ENCODE results near the gene CCDC117. TPM values are rescaled to one million over a fixed set of nuclear protein-coding genes. Genes with fewer than 3 reads are reported as not detected.
A peak's percentile ranks its signal among the peaks of the same experiment; 100 is the strongest.

The CCDC117 gene
- total RNA-seq, 1 experiment from 2014 or later = 40.0 TPM

GRCh38 chr22:28759861-28760560 lies 12.5 kb upstream of the CCDC117 start:
- H4K5ac ChIP-seq (ENCODE audit: insufficient read length, low read depth, low read length) = peak overlapping the region; percentile 11

More at GRCh38 chr22:28759861-28760560, 12.5 kb upstream of the CCDC117 start:
- H3K56ac ChIP-seq (ENCODE audit: insufficient read length, low read depth, low read length) = no peak overlapping the region
- H3K79me1 ChIP-seq (ENCODE audit: insufficient read depth, low read depth, low read length, poor library complexity, severe bottlenecking) = no peaks in the 10 kb centered on the region
- peak overlapping the region; percentile 36 for H3K9ac ChIP-seq (ENCODE audit: extremely low read depth, insufficient read length, low read length)
- no peak overlapping the region; the same call in 1 of the 2 replicates for H3K4ac ChIP-seq (ENCODE audit: low read depth, low read length)
- H4K8ac ChIP-seq (replicated peaks; ENCODE audit: insufficient read length, low read depth, low read length) = no peak overlapping the region
- no peak overlapping the region for H2BK20ac ChIP-seq (ENCODE audit: low read depth, low read length, poor library complexity, severe bottlenecking)
- H3K4me2 ChIP-seq (ENCODE audit: insufficient read depth, insufficient read length, low read length) = peak overlapping the region; percentile 29
- H3K14ac ChIP-seq (ENCODE audit: insufficient read depth, low read length) = peak overlapping the region; percentile 42; the same call in 1 of the 2 replicates
- H3K27me3 Mint-ChIP-seq (ENCODE audit: low read depth) = no peaks in the 10 kb centered on the region; the same call in 1 of the 2 replicates
- H3K23me2 ChIP-seq (ENCODE audit: insufficient read length, low read depth, low read length, poor library complexity, severe bottlenecking) = no peaks in the 10 kb centered on the region
- peak; percentile 58 for DNase-seq
- H2BK15ac ChIP-seq (ENCODE audit: low read depth, low read length) = no peak overlapping the region
- H3K4me3 Mint-ChIP-seq = peak overlapping the region; percentile 37 to 67
- H2AK5ac ChIP-seq (ENCODE audit: insufficient read length, low read length) = no peak overlapping the region
- no peak for TF ChIP-seq CTCF (conservative IDR thresholded peaks at IDR 0.05)
- no CpG with 5 or more reads among the region's 3 CpGs for WGBS (ENCODE audit: extremely low coverage, insufficient read length, low lambda C conversion rate)
- H3K36me3 Mint-ChIP-seq (ENCODE audit: insufficient read depth in 1 of 3, low read depth in 3 of 3) = peaks cover 12 to 19% (median 14%) of the 10 kb centered on the region in 3 experiments
- no peaks in the 10 kb centered on the region; the same call in 1 of the 2 replicates for H3K4me1 ChIP-seq (ENCODE audit: insufficient read depth, low read length)
- no peaks in the 10 kb centered on the region for H3K27me3 ChIP-seq (ENCODE audit: insufficient read depth, low read length)
- no peak overlapping the region for H4K91ac ChIP-seq (ENCODE audit: insufficient read length, low read depth, low read length)
- no peaks in the 10 kb centered on the region for H3K9me3 ChIP-seq (ENCODE audit: control insufficient read depth, low read depth, low read length)
- H3K18ac ChIP-seq (ENCODE audit: insufficient read length, low read depth, low read length) = peak overlapping the region; percentile 96
- H2BK120ac ChIP-seq (ENCODE audit: low read depth, low read length, poor library complexity, severe bottlenecking) = no peak overlapping the region
- no peak overlapping the region for H3T11ph ChIP-seq (ENCODE audit: low read length)
- H3K27ac ChIP-seq (ENCODE audit: insufficient read length, low read depth, low read length) = peak overlapping the region; percentile 92
- no peak overlapping the region for H2AFZ ChIP-seq (ENCODE audit: low read length)
- no peaks in the 10 kb centered on the region for H3K79me2 ChIP-seq (ENCODE audit: insufficient read depth, low read length)
- H4K20me1 ChIP-seq (ENCODE audit: control insufficient read depth, insufficient read depth, insufficient read length) = no peaks in the 10 kb centered on the region
- H3K9me3 Mint-ChIP-seq = peaks cover 10 to 11% of the 10 kb centered on the region in 2 experiments; a peak in 4 of 5 replicates
- H2BK12ac ChIP-seq (ENCODE audit: insufficient read length, low read depth, low read length) = no peak overlapping the region
- H2BK5ac ChIP-seq (ENCODE audit: insufficient read length, low read length) = peak overlapping the region; percentile 46
- no peak overlapping the region for H3K23ac ChIP-seq (ENCODE audit: insufficient read length, low read depth, low read length)
- H3K4me1 Mint-ChIP-seq = peaks cover 18 to 25% of the 10 kb centered on the region in 2 experiments
- H3K27ac Mint-ChIP-seq = peak overlapping the region; percentile 91 to 99 (median 96)

All from H9 (cell line).